ENCODE data around the gene GPT2.
"Not testable (repeated sequence)": the region's sequence is repeated elsewhere in the genome, so short reads cannot be mapped to it uniquely, and the experiment has no call there.

The GPT2 gene

DNA sequence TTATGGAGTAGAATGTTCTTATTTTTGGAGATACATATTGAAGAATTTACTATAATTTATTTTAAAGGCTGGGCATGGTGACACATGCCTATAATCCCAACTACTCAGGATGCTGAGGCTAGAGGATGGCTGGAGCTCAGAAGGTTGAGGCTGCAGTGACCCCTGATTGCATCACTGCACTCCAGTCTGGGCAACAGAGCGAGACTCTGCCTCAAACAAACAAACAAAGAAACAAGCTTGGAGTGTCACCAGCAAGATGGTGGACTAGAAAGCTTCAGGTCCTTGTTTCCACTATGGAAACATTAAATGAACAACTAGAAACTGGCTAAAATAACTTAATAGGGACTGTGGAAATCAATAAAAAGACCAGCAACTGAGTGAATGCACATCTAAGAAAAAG lies 17.9 kb upstream of the GPT2 start:
- DNase-seq: no peak

- DNase-seq: not testable (repeated sequence)
Measured at GRCh38 chr16:46867486-46867885, 16.7 kb upstream of the GPT2 start.

DNA sequence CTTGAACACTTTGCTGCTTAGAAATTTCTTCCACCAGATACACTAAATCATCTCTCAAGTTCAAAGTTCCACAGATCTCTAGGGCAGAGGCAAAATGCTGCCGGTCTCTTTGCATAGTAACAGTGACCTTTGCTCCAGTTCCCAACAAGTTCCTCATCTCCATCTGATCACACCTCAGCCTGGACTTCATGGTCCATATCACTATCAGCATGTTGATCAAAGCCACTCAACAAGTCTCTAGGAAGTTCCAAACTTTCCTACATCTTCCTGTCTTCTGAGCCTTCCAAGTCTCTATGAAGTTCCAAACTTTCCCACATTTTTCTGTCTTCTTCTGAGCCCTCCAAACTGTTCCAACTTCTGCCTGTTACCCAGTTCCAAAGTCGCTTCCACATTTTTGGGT lies 15.3 kb upstream of the GPT2 start:
- not testable (repeated sequence) for DNase-seq

GRCh38 chr16:46871597-46871996 lies 12.6 kb upstream of the GPT2 start:
- no peak for DNase-seq

DNA sequence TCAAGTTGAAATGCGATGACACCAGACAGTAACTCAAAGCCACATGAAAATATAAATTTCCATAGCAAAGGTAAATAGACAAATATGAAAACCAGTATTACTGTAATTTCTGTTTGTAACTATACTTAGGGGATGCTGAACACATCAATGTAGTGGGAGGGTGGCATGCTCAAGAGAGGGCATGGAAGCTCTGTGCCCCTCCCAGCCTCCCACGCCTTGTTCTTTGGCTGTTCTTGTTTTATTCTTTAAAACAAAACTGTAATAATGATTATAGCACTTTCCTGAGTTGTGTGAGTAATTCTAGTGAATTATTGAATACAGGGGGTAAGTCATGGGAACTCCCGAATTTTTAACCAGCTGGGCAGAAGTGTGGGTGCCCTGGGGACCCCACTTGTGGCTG lies 11.0 kb upstream of the GPT2 start:
- DNase-seq: no peak

- no peak for DNase-seq
Measured at GRCh38 chr16:46875243-46875642, 8.9 kb upstream of the GPT2 start.

GRCh38 chr16:46882304-46882939 lies 1.7 kb upstream of the GPT2 start:
- no peak for DNase-seq

GRCh38 chr16:46882940-46883307 lies 1.2 kb upstream of the GPT2 start:
- no peak for DNase-seq

- DNase-seq: no peak
Measured at GRCh38 chr16:46883353-46883689, 841 bp upstream of the GPT2 start.

DNA sequence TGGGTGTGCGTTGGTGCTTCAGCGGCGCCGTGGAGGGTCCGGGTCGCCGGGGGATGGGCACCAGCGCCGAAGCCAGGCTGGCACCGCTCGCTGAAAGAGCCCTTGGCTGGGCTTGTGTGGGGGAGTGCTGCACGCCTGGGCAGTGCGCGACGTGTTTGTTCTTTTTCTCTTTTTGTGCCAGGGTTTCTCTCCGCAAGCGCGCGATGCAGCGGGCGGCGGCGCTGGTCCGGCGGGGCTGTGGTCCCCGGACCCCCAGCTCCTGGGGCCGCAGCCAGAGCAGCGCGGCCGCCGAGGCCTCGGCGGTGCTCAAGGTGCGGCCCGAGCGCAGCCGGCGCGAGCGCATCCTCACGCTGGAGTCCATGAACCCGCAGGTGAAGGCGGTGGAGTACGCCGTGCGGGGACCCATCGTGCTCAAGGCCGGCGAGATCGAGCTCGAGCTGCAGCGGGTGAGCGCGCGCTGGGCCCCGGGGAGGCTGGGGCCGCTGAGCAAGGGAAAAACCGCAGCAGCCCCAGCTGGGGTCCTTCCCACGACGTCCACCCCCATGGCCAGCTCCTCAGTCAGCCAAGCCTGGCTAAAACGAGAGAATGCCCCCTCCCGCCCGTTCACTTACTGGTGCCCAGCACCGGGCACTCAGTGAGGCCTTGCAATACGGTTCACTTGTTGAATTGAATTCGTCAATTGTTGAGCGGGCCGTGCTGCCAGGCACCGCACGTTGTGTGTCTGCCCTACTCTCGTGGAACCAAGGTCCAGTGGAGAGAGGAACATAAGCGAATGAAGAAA lies 541 bp downstream of the GPT2 start:
- DNase-seq: no peak

DNA sequence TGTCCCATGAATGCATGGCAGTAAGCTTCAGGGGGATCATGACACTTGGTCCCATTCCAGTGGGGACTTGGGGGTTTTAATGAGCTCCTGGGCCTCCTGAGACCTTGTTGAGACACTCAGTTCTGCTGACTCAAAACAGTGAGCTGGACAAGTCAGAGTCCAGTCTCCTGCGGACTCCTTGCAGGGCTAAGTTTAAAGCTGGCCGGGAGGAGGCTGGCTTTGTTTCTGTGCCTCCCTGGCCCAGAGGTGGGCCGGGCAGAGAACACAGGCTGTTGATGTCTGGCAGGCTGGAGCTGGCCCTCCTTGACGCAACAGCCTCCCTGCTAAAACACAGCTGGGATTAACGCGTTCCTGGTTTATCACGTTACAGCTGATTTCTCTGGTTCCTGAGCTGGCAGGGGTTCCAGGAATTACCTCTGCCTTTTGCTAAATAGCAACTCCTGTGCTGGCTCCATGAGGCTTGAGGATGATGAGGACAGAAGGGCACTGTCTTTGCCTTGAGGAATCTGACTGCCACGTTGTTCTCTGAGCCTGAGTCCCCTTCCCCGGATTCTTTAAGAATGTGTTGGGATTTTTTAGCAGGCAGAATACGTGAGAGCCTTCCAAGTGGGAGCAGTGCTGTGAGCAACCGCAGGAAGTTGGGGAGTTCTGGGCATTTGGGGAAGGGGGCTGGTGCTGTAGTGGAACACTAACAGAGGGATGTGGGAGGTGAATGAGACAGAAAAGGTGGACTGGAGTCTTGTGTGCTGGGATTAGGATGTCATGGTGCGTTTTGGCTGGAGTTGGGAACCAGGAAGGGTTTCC lies 2.0 kb downstream of the GPT2 start:
- no peak for DNase-seq

GRCh38 chr16:46886764-46887523 lies 2.8 kb downstream of the GPT2 start:
- no peak for DNase-seq

- DNase-seq: no peak
Measured at GRCh38 chr16:46887524-46887854, 3.3 kb downstream of the GPT2 start.

DNA sequence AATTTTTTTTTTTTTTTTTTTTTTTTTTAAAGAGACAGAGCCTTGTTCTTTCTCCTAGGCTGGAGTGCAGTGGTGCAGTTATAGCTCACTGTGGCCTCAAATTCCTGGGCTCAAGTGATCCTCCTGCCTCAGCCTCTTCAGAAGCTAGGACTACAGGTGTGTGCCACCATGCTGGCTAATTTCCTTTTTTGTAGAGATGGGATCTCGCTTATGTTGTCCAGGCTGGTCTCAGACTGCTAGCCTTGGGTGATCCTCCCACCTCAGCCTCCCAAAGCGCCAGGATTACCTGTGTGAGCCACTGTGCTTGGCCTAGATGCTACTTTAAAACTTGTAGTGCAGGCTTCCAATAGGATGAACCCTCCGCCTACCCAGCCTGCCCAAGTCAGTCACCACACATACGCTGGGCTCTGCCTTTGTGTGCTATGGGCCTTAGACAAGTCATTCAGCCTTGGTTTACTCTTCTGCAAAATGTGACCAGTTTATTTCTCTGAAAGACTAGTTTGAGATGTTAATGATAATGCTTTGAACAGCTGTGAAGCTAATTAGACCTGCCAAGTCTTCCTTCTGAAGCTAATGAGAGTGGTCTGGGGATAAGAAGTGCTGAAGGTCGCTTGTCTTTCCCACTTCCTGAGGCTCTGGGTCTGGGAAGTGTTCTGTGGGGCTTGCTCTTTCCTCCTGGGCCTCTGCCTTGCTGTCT lies 5.2 kb downstream of the GPT2 start:
- no peak for DNase-seq

DNA sequence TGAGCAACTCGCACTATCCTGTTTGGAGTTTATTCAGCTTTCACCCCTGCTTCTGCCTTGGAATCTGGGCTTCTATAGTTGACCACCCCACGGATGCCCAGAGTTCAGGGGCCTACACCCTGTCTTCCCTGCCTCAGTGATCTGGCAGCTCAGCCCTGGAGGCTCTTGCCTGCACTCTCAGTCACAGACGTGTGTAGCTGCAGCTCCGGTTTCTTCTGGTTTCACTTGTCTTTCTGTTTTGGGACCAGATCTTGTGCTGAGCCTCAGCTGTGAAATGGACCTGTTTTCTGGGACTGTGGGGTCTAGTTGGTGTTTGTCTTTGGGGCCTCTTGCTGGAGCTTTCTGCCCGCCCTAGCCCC lies 5.8 kb downstream of the GPT2 start:
- DNase-seq: no peak

DNA sequence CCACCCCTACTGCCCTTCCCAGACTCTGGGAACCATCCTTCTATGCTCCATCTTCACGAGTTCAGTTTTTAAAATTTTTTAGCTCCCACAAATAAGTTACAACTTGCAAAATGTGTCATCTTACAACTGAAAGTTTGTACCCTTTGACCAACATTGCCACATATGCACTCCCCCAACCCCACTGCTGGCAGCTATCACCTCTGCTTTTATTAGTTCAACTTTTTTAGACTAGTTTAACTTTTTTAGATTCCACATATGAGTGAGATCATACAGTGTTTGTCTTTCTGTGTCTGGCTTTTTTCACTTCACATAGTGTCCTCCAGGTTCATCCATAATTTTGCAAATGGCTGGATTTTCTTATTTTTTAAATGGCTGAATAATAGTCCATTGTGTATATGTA lies 7.7 kb downstream of the GPT2 start:
- no peak for DNase-seq

- DNase-seq: no peak
Measured at GRCh38 chr16:46894036-46894672, 10.0 kb downstream of the GPT2 start.

DNA sequence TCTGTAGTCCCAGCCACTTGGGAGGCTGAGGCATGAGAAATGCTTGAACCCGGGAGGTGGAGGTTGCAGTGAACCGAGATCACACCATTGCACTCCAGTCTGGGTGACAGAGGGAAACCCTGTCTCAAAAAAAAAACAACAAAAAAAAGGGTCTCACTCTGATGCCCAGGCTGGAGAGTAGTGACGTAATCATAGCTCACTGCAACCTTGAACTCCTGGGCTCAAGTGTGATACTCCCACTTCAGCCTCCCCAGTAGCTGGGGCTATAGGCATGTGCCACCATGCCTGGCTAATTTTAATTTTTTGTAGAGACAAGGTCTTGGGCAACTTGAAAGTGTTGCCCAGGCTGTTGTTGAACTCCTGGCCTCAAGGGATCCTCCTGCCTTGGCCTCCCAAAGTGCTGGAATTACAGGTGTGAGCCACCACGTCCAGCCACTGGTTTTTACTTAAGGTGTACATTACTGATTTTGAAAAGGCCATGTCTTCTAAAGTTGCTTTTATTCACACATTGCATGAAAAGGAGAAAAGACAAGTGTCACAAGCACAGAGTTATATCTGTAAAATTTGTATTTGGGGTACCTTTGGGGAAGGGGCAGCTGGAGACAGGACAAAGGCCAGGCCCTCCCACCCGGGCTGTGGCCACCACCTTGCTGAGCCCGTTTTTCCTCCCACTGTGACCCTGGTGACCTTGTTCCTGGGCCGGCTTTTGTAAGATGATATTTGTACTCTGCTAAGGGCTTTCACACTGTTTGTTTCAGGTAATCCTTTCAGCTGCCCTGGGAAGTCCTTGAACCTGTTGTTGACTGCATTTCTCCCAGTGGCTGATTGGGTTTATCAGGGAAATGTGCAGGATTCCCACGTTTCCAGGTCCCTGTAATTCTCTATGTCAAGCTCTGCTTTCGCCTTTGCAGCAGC lies 11.5 kb downstream of the GPT2 start:
- no peak for DNase-seq

DNA sequence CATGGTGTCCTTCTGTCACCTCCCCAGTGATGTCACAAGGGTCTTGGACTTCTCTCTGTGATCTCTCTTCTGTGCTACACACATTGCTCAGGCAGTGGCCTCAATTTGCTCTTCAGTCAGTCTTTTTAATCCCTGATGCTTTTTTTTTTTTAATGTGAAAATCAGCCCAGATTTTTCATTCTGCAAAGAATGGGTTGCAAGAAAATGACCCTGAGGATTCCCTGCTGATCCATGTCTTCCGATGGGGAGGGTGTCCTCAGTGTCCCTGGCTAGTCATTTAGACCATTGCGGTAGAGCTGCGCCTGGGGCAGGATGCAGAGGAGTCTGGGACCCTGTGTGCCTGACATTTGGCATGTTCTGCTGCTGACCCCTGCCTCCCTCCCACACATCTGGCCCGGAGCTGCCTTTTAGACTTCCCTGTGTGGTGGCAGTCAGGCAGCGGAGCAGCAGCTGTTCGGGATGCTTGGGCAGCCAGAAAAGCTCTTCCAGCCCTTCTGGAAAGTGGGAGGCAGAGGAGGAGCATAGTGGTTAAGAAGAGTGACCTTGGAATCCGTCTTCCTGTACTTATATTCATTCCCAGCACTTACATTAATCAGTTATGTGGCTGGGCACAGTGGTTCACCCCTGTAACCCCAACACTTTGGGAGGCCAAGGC lies 12.3 kb downstream of the GPT2 start:
- DNase-seq: no peak

DNA sequence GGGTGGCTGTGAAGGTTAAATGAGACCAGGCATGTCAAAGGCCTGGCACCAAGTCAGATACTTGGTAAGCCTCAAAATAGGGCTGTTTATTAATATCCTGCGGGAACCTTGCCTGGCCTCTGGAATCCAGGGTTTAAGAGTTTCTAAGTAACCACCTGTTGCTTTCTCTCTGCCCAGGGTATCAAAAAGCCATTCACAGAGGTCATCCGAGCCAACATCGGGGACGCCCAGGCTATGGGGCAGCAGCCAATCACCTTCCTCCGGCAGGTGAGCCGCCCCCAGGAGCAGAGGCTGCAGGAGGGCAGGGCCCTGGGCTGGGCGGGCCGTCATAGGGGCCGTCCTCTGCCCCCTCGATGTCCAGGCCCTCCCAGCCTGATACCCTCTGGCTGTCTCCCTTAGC lies 13.3 kb downstream of the GPT2 start:
- DNase-seq: no peak

- no peak for DNase-seq
Measured at GRCh38 chr16:46898006-46898405, 13.8 kb downstream of the GPT2 start.

Measured in effector CD4-positive, alpha-beta T cell (primary cell).